Endothelial cell of umbilical vein (primary cell): ENCODE results near the gene SLC11A1. TPM values are rescaled to one million over a fixed set of nuclear protein-coding genes. Genes with fewer than 3 reads are reported as not detected.

Source experiments
- BruUV-seq: library from RNA; stranded (reverse); fragments of 400-500 nt; replicated peaks from 2 replicates; lab custom pipeline; 2021; lab: Mats Ljungman, UMichigan
- CTCF ChIA-PET: fragments of 300-600, 350-600 bp; sonication (Branson Sonifier 250); formaldehyde crosslinking; loops from one replicate; lab custom pipeline; 2021; ENCODE audit warnings: antibody characterized with exemption, inconsistent platforms; lab: Charles Lee
- POLR2A ChIA-PET: fragments of 300-600, 350-600 bp; sonication (Branson Sonifier 250); formaldehyde crosslinking; loops from one replicate; lab custom pipeline; 2021; ENCODE audit warnings: antibody characterized with exemption, inconsistent platforms; lab: Charles Lee
- DNase-seq: peaks from one replicate; pipeline ENCODE4 v3.0.0-alpha.2; 2011; ENCODE audit warnings: low read depth, low spot score
- FAIRE-seq: peaks from 2 replicates; lab custom pipeline; 2011; peaks lifted over from hg19 to GRCh38; lab: Jason Lieb, UNC
- H2AFZ ChIP-seq: 2 replicates; pipeline ENCODE4 v1.6.0; 2012; ENCODE audit warnings: low read depth, low read length, control low read depth, inconsistent platforms
- H3K27ac ChIP-seq: 2 replicates; pipeline ENCODE4 v1.5.1; 2011; ENCODE audit warnings: low read depth, mild to moderate bottlenecking, control low read depth, low read length, moderate library complexity; ENCODE audit not compliant: insufficient read depth
- H3K27me3 ChIP-seq, 2 experiments: 2 replicates each; pipeline versions ENCODE4 v1.6.0 to v1.6.1; 2011; ENCODE audit warnings: low read length in 2 of 2, mixed read lengths in 1 of 2; ENCODE audit not compliant: control insufficient read depth in 2 of 2, insufficient read depth in 2 of 2
- H3K36me3 ChIP-seq, 2 experiments: 2 replicates in 1 of 2; 3 replicates in 1 of 2; pipeline ENCODE4 v1.5.1; 2011; ENCODE audit warnings: low read length in 2 of 2, mild to moderate bottlenecking in 1 of 2, moderate library complexity in 1 of 2; ENCODE audit not compliant: control insufficient read depth in 2 of 2, insufficient read depth in 2 of 2; ENCODE audit errors: extremely low read depth in 1 of 2
- H3K4me1 ChIP-seq: 3 replicates; pipeline ENCODE4 v1.5.1; 2011; ENCODE audit warnings: mild to moderate bottlenecking, low read length; ENCODE audit not compliant: control insufficient read depth, insufficient read depth; ENCODE audit errors: extremely low read depth
- H3K4me2 ChIP-seq: 2 replicates; pipeline ENCODE4 v1.6.1; 2011; ENCODE audit warnings: low read length, control low read depth, mixed read lengths; ENCODE audit not compliant: insufficient read depth
- H3K4me3 ChIP-seq, 3 experiments: fragments of 200-600 bp in 1 of 3; sonication (generic), shearing (Covaris generic) in 1 of 3; replicated peaks in 1 of 3; 2 replicates each; pipeline ENCODE4 v1.5.1; 2011 to 2016; ENCODE audit warnings: control low read depth in 3 of 3, low read length in 3 of 3, mild to moderate bottlenecking in 2 of 3, inconsistent platforms in 1 of 3, low read depth in 1 of 3, moderate library complexity in 1 of 3; ENCODE audit not compliant: insufficient read depth in 1 of 3
- H3K79me2 ChIP-seq: 2 replicates; pipeline ENCODE4 v1.6.0; 2012; ENCODE audit warnings: low read length, inconsistent platforms; ENCODE audit not compliant: control insufficient read depth, insufficient read depth
- H3K9ac ChIP-seq: replicated peaks from 2 replicates; pipeline ENCODE3; 2011; ENCODE audit warnings: low read length, control low read depth; ENCODE audit not compliant: insufficient read depth; ENCODE audit errors: extremely low read depth
- H3K9me1 ChIP-seq: replicated peaks from 3 replicates; pipeline ENCODE4 v1.6.0; 2011; ENCODE audit warnings: mild to moderate bottlenecking, low read length; ENCODE audit not compliant: control insufficient read depth, insufficient read depth; ENCODE audit errors: extremely low read depth
- H3K9me3 ChIP-seq: replicated peaks from 2 replicates; pipeline ENCODE4 v1.5.1; 2012; ENCODE audit warnings: low read length, inconsistent platforms; ENCODE audit not compliant: control insufficient read depth, insufficient read depth
- H4K20me1 ChIP-seq: replicated peaks from 2 replicates; pipeline ENCODE3; 2011; ENCODE audit warnings: mild to moderate bottlenecking, low read length; ENCODE audit not compliant: control insufficient read depth, insufficient read depth; ENCODE audit errors: extremely low read depth
- CTCF ChIP-seq, 2 donors: IDR thresholded peaks; 1 replicate in 1 of 2; 2 replicates in 1 of 2; pipeline ENCODE4 v1.5.1; 2011; ENCODE audit warnings: low read length in 2 of 2, mild to moderate bottlenecking in 2 of 2, moderate library complexity in 2 of 2, control low read depth in 1 of 2, inconsistent platforms in 1 of 2, low read depth in 1 of 2; ENCODE audit not compliant: insufficient read depth in 1 of 2; ENCODE audit errors: extremely low read depth in 1 of 2
- EZH2 ChIP-seq: IDR thresholded peaks from 2 replicates; pipeline ENCODE4 v1.6.1; 2012; ENCODE audit warnings: borderline replicate concordance, low read depth, mild to moderate bottlenecking, moderate library complexity, low read length, inconsistent platforms; ENCODE audit not compliant: severe bottlenecking
- FOS ChIP-seq: IDR thresholded peaks from 2 replicates; pipeline ENCODE4 v1.6.1; 2011; ENCODE audit warnings: mild to moderate bottlenecking, low read length, moderate library complexity, borderline replicate concordance; ENCODE audit not compliant: insufficient read depth
- GATA2 ChIP-seq: IDR thresholded peaks from 2 replicates; pipeline ENCODE4 v1.7.0; 2011; ENCODE audit warnings: low read depth, mild to moderate bottlenecking, moderate library complexity, mixed read lengths, low read length; ENCODE audit not compliant: insufficient read length, insufficient read depth
- JUN ChIP-seq: IDR thresholded peaks from 2 replicates; pipeline ENCODE4 v1.6.1; 2011; ENCODE audit warnings: borderline replicate concordance, low read depth; ENCODE audit not compliant: insufficient read length, insufficient read depth
- MAX ChIP-seq: IDR thresholded peaks from 2 replicates; pipeline ENCODE4 v1.6.1; 2011; ENCODE audit not compliant: insufficient read depth, insufficient read length
- MYC ChIP-seq: IDR thresholded peaks from one replicate; pipeline ENCODE4 v1.6.1; 2011; ENCODE audit warnings: mild to moderate bottlenecking, low read depth, low read length
- POLR2A ChIP-seq: IDR thresholded peaks from 2 replicates; pipeline ENCODE4 v1.6.1; 2012; ENCODE audit warnings: low read depth, mild to moderate bottlenecking, control low read depth, low read length
- POLR2AphosphoS5 ChIP-seq: IDR thresholded peaks from 2 replicates; pipeline ENCODE4 v1.6.1; 2012; ENCODE audit warnings: low read depth, mild to moderate bottlenecking, control low read depth, low read length, moderate library complexity; ENCODE audit not compliant: insufficient read depth
- dilution Hi-C: fragments of 300-500 bp; cut with MboI; formaldehyde crosslinking; loops from one replicate; pipeline ENCODE4 v1.15.0; 2019; ENCODE audit warnings: low sequenced_read_pairs; ENCODE audit not compliant: extremely low pct_ligation_motif_present
- intact Hi-C: fragments of 100-400 bp; cut with micrococcal nuclease; formaldehyde crosslinking; loops from one replicate; pipeline ENCODE4 v1.10.0; 2022
- polyA plus RNA-seq, 4 experiments: library from polyadenylated mRNA; depleted of rRNA in 3 of 4; stranded (reverse) in 3 of 4; unstranded in 1 of 4; fragments of >200 nt; gene quantifications; 2 replicates each; pipeline versions ENCODE4 v1.2.1 to v1.2.3, GENCODE V29; 2011 to 2012; ENCODE audit warnings: missing spikeins in 1 of 4
- total RNA-seq: library from RNA; stranded (reverse); gene quantifications from 2 replicates; pipeline ENCODE4 v1.2.3, GENCODE V29; 2021

SLC11A1 gene
- total and polyA plus RNA-seq, 2 donors (not counting 3 experiments of a cell fraction or from before 2014, with no cell fraction given) = 0.03 TPM; not detected in 1

GRCh38 chr2:218438596-218438995, 56.5 kb downstream of the SLC11A1 start:
- H4K20me1 ChIP-seq = no peaks in the 10 kb centered on the region
- no peak overlapping the region for H2AFZ ChIP-seq
- H3K9me1 ChIP-seq = no peaks in the 10 kb centered on the region
- no peaks in the 10 kb centered on the region for H3K79me2 ChIP-seq
- no peaks in the 10 kb centered on the region for H3K4me1 ChIP-seq
- DNase-seq (no peak), FAIRE-seq (no peak)
- H3K9ac ChIP-seq = no peak overlapping the region
- no peak overlapping the region for H3K4me2 ChIP-seq
- BruUV-seq = no TSS peak
- dilution Hi-C loops (no loop called here), intact Hi-C loops (no loop called here)
- CTCF ChIA-PET = no interaction called here
- POLR2A ChIA-PET = no interaction called here
- H3K9me3 ChIP-seq = no peaks in the 10 kb centered on the region
- TF ChIP-seq CTCF (IDR thresholded peaks at IDR 0.05; ENCODE audit: extremely low read depth in 1 of 2, insufficient read depth in 1 of 2, low read depth in 1 of 2, low read length in 2 of 2) (no peak), MAX (no peak), EZH2 (no peak), FOS (no peak), MYC (no peak), POLR2AphosphoS5 (no peak), POLR2A (no peak), GATA2 (no peak), JUN (no peak)
- H3K27ac ChIP-seq = no peak overlapping the region
- H3K4me3 ChIP-seq = no peak overlapping the region
- no peaks in the 10 kb centered on the region for H3K27me3 ChIP-seq
- no peaks in the 10 kb centered on the region for H3K36me3 ChIP-seq
